Bone marrow (tissue), 2 donors: ENCODE measurements around the gene NKAIN4.

ENCODE experiments used
- DNase-seq, 2 donors: peaks; one replicate each; lab custom pipeline; 2025; lab: John Stamatoyannopoulos, UW

The NKAIN4 gene

DNA sequence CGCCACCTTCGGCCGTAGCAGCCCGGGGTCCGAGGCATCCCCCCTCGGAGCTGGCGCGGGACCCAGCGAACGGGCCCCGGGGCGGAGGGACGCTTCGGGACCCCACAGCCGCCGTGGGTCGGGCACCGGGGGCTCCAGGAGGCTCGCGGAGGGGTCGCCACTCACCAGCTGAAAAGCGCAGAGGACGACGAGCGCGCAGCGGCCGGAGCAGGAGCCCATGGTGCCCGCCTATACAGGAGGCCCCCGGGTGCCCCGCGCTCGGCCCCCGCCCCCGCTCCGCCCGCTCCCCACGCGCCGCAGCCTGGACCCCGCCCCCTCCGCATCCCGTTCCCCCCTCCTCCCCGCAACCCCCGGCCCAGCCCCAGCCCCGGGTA is at the start of gene NKAIN4:
TSS of gene NKAIN4 (minus strand) at position 232 of the 374 bp plus-strand sequence. CDS start at position 219, 13 bp downstream.
- no peak for DNase-seq

DNA sequence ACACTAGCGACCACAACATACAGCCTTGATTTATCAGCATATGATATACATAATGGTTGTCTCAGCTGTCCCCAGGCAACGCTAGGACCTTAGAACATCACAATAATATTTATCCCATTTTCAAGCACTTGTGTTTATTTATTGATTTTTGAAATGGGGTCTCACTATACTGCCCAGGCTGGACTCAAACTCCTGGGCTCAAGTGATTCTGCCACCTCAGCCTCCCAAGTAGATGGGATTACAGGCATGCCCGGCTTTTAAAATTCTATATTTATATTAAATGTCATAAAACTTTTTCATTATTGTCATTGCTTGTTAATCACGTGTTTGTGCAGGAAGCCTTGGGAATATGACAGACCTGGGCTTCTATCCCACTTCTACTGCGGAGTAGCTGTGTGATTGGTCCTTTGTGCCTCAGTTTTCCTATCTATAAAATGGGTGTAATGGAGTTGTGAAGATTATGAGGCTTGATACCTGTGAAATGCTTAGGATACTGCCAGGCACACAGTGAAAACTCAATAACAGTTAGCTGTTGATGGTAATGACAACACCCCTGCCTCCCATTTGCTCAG is 48.9 kb upstream of the NKAIN4 start:
- no peak for DNase-seq

DNA sequence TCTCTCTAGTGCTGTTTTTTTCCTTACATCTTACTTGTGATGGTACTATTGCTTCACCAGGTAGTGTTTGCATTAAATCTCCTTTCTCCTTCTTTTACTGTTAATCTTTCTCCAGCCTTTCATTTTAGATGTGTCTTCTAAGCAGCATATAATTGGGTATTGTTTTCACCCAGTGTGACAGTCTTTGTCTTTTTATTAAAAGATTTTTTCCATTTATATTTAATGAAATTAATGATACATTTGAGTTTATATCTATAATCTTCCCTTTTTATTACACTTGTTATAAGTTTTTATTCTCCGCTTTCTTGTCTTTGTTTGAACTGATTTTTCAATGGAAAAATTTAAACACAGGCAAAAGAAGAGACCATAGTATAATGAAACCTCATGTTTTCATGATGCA is 47.4 kb upstream of the NKAIN4 start:
- DNase-seq = no peak

DNA sequence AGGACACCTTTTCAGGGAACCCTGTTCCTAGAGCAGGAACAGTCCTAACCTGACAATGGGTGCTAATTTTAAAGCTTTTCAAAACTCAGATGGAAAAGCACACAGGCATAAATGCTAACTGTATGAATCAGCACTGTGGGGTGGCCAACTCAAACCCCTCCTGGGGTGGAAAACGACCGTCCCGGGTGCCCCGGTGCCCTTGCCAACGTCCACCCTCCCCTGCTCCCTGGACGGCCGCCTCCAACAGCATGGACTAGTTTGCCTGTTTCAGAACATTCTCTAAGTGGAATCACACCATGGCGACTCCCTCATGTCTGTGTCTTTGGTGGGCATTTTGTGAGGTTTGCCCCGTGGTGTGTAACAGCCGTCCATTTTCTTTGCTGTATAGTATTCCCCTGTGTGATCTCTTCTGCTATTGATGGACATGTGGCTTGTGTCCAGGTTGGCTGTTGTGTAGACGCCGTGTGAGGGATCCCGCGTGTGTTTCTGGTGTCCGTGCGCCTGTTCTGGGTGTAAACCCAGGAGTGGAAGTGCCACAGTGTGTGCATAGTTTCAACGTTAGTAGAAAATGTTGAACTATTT is 44.6 kb upstream of the NKAIN4 start:
- DNase-seq = no peak

DNA sequence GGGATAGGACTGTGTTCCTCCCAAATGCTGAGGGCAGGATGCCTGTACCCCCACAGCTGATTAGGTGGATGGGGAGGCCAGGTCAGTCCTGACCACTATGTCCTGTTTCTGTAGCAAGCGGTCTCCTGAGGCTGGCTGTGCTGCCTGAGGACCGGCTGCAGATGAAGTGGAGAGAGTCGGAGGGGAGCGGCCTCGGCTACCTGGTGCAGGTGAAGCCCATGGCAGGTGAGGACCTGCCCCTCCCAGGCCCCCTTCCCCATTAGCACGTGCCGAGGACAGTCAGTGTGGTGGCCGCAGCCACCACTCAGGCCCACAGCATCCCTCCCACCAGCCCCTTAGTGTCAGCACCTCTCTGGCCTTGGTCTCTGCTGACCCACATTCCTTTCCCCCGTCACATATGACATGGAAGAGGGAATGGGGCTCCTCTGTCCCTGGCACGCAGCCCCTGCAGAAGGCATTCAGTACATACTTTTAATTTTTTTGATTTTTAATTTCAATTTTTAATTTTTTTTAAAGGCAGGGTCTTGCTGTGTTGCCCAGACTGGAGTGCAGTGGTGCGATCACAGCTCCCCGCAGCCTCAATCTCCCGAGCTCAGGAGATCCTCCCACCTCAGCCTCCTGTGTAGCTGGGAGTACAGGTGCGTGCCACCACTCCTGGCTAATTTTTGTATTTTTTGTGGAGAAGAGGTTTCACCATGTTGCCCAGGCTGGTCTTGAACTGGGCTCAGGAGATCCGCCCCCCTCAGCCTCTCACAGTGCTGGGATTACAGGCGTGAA is 43.7 kb upstream of the NKAIN4 start:
- no peak for DNase-seq

DNA sequence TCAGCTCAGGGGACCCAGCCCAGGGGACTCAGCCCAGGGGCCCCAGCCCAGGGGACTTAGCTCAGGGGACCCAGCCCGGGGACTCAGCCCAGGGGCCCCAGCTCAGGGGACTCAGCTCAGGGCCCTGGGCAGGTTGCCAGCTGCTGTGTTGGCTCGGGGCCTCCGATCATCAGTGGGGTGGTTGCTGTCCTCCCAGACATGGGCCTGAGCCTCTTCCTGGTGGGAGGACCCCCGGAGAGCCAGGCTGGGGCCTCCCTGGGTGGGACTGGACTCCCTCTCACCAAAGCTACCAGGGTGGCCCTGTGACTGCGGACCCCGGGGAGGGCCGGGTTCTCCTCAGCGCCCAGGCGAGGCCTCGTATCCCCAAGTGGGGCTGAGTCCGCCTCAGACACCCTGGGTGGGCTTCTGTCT is 43.1 kb upstream of the NKAIN4 start:
- no peak for DNase-seq

DNA sequence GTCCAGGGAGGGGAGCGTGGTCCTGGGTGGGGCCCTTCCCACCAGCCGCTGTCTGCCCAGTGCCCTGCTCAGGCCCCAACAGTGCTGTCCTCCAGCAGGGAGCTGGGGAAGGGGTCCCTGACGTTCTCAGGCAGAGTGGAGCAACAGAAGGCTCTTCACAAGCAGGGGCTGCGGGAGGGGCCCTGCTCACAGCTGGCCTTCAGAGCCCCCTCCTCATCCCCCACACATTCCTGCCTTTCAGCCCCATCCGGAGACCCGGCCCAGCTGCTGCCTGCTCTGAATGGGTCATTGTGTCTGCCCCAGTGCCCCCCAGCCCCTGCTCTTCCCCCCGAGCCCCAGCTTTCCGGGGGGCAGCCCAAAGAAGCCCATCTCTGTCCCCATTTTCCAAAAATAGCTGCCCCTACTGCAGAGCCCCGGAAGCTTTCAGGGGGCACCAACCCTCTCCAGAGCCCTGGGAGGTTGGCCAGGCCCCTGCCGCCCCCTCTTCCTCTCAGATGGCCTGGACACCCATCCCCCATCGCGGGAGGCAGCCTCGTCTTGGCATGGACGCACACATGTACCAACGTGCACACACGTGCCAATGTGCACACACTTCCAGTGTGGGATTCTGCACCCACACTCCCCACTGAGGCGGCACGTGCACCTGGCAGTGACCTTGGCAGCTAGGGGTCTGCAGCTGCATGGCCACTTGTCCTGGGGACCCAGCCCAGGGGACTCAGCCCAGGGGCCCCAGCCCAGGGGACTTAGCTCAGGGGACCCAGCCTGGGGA is 42.5 kb upstream of the NKAIN4 start:
- no peak for DNase-seq

DNA sequence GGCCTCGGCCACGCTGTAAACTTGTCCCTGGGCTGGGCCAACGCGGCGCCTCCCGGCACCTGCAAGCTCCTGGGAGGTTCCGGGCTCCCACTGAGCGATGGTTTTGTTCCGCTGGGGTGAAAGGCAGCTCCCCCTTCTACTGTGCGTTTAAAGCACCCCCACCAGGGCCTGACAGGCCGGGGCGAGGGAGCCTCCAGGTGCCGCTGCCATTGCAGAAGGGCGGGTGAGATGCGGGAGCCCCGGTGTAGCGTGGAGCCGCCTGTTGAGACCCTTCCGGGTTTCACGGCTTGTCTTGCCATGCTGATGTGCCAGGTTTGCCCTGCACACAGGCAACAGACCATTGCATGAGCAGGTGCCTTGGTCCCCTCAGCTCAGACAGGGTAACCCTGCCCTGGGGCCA is 41.6 kb upstream of the NKAIN4 start:
- DNase-seq = no peak

DNA sequence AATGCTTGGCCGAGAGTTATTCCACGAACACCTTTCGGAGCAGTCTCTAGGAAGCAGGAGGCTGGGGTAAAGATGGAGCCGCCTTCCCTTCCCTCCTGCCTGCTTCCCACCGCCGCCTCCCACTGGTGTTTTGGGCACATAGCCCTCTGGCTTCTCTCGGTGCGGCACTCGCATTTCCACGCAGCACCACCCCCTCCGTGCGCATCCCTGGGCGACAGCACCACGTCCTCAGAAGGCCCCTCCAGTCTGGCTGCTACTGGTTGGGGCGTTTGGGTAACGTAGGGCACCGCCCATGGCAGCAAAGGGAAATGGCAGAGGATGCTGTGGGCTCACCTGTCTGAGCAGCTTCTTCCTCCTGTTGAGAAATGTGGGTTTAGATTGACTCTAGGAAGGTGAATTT is 41.2 kb upstream of the NKAIN4 start:
- DNase-seq = no peak

DNA sequence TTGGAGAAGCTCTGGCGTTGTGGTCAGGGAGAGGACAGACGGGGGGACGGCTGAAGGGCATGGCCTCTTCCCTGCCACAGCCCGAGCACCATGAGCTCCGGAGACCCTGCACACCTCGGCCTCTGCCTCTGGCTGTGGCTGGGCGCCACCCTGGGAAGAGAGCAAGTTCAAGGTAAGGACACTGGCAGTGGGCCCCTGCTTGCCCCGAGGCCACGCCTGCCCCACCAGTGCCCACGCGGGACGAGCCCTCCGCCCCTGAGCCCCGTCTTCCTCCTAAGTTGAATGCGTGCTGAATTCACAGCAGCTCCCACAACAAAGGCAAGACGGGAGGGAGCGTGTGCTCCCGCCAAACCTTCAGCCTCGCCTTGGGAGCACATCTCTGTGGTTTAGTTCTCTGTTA is 40.8 kb upstream of the NKAIN4 start:
- DNase-seq = no peak

DNA sequence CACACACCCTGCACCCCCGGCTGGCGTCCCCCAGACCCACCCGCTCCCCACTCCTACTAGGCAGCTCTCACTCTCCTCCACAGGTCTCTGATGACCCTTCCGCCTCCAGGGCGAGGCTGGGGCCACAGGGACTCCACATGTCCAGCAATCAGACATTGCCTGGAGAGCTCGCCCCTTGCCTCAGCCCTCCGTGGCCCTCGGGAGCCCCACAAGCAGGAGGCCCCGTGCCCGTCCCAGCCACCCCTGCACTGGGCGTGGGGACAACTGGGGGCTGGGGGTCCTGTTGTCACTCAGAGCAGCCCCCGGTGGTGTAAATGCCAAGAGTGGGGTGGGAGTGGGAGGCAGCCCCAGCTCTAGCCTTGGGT is 40.3 kb upstream of the NKAIN4 start:
- no peak for DNase-seq

DNA sequence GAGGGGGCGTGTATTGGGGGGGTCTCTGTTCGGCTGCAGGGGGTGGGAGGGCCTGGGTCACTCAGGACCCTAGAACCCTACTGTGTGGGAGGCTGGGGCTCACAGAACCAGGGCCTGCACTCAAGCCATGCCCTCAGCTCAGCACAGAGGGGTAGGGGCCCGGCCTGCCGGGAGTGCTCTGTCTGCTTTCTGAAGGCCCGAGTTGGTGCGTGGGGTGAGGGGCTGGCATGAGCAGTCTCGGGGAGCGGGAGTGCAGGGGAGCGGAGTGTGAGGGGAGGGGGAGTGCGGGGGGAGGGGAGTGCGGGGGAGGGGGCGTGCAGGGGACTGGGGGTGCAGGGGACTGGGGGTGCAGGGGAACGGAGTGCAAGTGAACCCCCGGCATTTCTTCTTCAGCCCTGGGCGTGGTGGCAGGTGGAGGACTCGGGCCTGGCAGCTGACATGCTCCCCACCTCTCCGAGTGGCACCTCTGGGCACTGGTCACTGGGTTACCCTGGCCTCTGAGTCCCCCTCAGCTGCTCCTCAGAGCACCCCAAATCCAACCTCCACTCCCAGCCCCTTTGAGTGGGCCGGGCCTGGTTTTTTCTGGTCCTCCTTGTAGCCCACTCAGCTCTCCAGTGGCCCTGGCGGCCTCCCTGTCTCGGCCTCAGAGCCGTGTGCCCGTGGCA is 39.7 kb upstream of the NKAIN4 start:
- DNase-seq = no peak

DNA sequence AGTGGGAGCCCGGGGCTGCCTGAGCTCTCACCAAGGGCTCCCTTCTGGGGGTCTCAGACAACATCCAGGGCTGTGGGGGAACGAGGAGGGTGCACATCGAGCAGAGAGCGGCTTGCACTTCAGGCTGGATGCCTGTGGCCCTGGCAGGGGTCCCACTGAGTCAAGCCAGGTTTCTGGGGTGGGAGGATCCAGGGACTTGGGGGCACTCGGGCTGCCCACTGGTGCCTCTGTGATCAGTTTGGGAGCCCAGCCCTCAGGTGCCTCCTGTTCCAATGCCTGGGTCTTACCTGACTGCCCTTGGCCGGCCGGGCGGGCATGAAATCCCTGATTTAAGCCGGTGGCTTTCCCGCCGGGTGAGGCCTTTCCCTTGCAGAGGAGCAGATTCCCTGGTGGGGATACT is 39.2 kb upstream of the NKAIN4 start:
- no peak for DNase-seq

DNA sequence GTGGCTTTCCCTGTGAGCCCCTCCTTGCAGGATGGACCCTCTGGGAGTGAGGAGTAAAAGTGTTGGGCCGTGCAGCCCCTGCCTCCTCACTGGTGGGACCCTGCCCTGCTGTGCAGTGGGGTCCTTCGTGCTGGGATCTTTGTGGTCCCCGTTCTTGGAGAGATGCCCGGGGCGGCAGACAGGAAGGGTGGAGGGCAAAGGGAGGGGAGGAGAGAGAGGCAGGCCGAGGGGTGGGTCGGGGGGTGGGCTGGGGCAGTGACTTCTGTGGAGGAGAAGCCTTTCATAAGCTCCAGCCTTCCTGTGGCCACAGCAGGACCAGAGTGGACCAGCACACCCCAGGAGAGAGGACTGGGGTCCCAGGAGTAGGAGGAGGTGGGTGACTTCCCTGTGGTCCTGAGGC is 38.6 kb upstream of the NKAIN4 start, which contains the start of gene COL20A1:
TSS of gene COL20A1 (plus strand) at position 283 of the 400 bp plus-strand sequence. CDS start 1,922 bp downstream, outside the sequence.
- DNase-seq = no peak

DNA sequence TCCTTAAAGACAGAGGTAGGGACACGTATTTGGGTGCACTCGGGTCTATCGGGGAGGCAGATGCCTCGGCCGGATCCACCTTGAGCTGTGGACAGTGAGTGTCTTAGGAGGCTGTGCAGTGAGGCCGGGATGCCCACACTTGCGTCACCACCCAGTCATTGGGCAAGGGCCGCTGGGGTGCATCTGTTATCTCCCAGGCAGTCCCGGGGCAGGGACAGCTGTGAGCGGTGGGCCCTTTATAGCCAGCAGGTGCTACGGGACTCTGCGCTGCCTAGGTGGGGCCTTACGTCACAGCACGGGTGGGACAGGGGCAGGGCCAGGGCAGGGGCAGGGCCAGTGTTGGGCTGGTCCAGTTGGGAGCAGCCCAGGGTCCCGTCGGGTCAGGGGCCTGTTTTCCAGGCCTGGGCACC is 38.0 kb upstream of the NKAIN4 start:
- DNase-seq = no peak

DNA sequence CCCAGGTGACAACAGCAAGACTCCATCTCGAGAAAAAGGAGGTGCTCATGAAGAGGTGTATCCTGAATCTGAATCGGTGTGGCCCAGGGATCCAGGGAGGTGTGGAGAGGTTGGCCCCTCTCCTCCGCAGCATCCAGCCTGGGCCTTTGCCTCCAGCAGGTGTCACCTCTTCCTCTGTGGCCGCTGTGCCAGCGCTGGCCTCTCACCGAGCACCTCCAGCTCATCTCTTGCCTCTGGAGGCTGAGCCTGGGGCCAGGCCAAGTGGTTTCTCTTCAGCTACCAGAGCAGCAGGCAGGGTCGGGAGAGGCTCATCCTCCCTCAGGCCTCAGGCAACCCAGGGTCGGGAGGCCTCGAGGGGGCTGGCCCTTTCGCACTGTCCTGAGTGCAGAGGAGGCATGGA is 37.5 kb upstream of the NKAIN4 start:
- no peak for DNase-seq

DNA sequence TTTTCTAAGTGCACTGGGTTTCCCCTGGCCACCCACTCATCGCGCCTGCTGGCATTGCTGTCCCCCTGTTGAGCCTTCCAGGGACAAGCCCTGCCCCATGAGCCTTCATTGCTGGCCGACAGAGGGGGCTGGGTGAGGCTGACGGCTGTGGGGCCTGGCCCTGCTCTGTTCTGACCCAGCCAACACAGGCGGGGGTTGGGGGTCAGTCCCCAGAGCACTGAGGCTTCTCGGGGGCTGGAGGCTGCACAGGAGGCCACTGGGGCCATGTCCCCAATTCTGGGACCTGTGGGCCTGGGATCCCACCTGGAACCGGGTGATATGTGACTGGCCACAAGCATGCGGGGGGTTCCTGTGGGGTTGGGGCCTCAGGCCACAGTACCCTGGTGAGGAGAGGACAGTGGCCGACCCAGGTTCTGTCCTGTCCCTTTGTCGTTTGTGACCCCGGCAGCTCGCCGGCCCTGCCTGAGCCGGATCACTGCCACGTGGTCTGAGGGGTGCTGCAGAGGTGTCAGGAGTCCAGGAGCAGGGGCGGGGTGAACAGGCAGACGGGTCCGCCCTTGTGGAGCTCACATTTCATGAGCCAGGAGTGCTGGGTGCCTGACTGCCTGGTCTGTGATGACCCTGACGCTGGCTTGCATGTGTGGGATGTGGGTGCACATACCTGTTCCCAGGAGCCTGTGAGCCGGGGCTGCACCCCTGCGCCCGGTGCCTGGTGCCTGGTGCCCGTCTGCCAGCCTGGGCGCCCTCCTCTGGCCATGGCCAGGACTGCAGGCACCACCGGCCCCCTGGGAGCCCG is 36.6 kb upstream of the NKAIN4 start:
- no peak for DNase-seq

DNA sequence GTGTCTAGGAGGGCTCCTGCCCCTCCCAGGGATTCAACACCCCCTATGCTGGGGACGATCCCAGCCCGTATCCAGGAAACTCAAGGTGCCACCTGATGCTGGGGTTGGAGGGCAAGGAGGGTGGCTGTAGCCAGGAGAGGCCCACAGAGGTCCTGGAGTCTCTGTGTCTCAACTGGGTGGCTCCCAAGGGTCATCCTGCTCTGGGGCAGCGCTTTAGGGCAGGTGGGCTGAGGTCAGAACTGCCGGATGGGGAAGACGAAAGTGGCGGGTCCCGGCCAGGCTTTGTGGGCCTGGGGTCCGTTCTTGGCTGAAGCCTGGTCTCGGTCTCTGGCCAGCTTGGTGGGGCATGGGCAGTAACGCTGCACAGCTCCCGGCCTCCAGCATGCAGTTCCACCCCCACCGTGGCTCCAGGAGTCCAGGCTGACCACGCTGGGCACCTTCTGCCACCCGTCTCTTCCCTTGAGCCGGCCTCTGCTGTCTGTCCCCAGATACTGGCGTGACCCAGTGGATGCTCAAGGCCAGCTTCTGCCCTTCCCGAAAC is 35.9 kb upstream of the NKAIN4 start:
- DNase-seq = no peak

DNA sequence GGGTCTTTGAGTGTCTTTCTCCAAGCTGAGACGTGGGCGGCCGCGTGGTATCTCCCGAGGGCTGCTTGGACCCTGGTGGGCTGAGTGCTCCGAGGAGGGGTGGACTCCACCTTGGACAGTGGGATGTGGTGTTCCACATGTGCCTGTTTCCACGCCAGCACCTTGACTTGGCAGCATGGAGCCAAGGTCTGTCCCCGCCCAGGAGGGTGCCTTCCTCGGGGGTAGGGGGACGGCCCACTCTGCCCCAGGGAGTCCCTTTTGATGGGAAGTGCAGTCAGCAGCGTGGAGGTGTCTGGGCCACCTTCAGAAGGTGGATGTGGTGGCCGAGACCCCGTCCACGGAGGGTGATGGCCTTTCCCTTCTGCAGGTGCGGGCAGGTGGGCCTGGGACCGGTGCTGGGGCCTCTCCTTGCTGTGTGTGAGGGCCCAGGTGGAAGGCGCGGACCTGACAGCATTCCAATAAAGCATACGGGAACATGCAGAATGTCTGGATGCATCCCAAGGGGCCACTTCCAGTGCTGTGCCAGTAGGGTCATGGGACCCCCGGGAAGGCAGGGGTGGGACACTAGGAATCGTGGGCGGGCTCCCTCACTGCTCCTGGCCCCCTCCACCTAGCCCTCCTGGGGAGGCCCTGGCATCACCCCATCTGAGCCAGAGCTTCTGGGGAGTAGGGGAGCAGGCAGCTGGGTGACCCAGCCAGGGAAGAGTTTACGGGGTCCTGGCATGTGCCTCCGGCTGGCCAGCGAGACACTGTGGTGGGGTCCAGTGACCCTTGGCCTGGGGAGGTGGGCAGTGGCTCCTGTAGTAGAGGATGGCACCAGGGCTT is 35.3 kb upstream of the NKAIN4 start:
- DNase-seq = no peak

DNA sequence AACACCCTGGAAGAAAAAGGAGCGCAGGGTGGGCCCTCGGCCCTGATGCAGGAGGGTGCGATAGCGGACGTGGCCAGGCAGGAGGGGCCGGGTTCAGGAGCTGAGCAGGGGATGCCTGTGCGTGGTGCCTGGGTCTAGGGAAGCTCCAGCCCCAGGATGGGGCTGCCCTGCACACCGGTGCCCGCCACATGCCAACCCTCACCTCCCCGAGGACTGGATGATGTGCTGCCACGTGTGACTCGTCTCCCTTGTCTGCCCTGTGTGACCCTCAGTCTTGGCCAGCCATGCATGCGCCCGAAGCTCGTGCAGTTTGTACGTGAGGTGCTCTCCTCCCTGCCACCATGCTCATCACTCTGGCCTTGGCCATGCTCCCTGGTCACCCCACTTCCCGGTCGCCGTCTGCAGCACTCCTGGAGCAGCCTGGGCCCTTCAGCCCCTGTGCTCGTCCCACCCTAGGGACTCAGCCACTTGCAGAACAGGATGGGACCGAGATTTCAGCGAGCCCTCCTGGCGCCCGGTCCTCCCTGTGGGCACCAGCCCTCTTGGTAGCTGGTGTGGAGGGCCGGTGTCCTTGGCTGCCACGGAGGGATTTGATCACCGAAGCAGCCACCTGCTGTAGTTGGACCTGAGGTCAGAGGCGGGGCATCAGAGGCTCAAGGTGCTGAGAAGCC is 34.5 kb upstream of the NKAIN4 start:
- DNase-seq = no peak
